Panc1 (cell line): ENCODE measurements around the gene ATP5PB. TPM values are rescaled to one million over a fixed set of nuclear protein-coding genes. Genes with fewer than 3 reads are reported as not detected.

Experiments
- ATAC-seq: fragments of 200-7000 bp; cut with Tn5 transposase; 2 replicates; pipeline ENCODE4 v1.9.1; 2020; ENCODE audit warnings: mild to moderate bottlenecking, moderate library complexity
- BruUV-seq: library from RNA; stranded (reverse); fragments of 400-500 nt; replicated peaks from 2 replicates; lab custom pipeline; 2021; lab: Mats Ljungman, UMichigan
- CTCF ChIA-PET: fragments of 300-600 bp; sonication (Branson Sonifier 250); formaldehyde crosslinking; loops from one replicate; lab custom pipeline; 2022; ENCODE audit warnings: antibody characterized with exemption; lab: Charles Lee
- POLR2A ChIA-PET: fragments of 300-600 bp; sonication (Branson Sonifier 250); formaldehyde crosslinking; loops from one replicate; lab custom pipeline; 2022; ENCODE audit warnings: antibody characterized with exemption; lab: Charles Lee
- DNase-seq: peaks from one replicate; pipeline ENCODE4 v3.0.0-alpha.2; 2010; ENCODE audit warnings: low read depth, low spot score
- H3K27ac ChIP-seq: 2 replicates; pipeline ENCODE4 v1.5.1; 2011; ENCODE audit warnings: mild to moderate bottlenecking, low read length, inconsistent platforms
- H3K27me3 ChIP-seq: fragments of 200-500 bp; sonication (Bioruptor generic); 2 replicates; pipeline ENCODE4 v1.6.0; 2014; ENCODE audit warnings: low read length, inconsistent platforms; ENCODE audit not compliant: control insufficient read depth, insufficient read depth
- H3K36me3 ChIP-seq: fragments of 200-500 bp; sonication (Bioruptor generic); 2 replicates; pipeline ENCODE4 v1.5.1; 2014; ENCODE audit warnings: inconsistent platforms, mild to moderate bottlenecking, low read length, moderate library complexity; ENCODE audit not compliant: control insufficient read depth, insufficient read depth
- H3K4me1 ChIP-seq: 2 replicates; pipeline ENCODE4 v1.5.1; 2011; ENCODE audit warnings: inconsistent platforms, mild to moderate bottlenecking, low read length, moderate library complexity; ENCODE audit not compliant: control insufficient read depth, insufficient read depth
- H3K4me3 ChIP-seq, 2 experiments: 2 replicates each; pipeline ENCODE4 v1.5.1; 2011 to 2012; ENCODE audit warnings: low read depth in 2 of 2, low read length in 2 of 2, mild to moderate bottlenecking in 2 of 2, inconsistent platforms in 1 of 2, moderate library complexity in 1 of 2
- H3K9me3 ChIP-seq: fragments of 200-500 bp; sonication (Bioruptor generic); 2 replicates; pipeline ENCODE4 v1.5.1; 2014; ENCODE audit warnings: low read depth, mild to moderate bottlenecking, inconsistent platforms, low read length, moderate library complexity; ENCODE audit not compliant: control insufficient read depth, insufficient read depth
- POLR2AphosphoS5 ChIP-seq: IDR thresholded peaks from 2 replicates; pipeline ENCODE4 v1.6.1; 2012; ENCODE audit warnings: mild to moderate bottlenecking, low read depth, low read length, moderate library complexity
- SIN3A ChIP-seq: IDR thresholded peaks from 2 replicates; pipeline ENCODE4 v1.6.1; 2012; ENCODE audit warnings: low read depth, mild to moderate bottlenecking, low read length, moderate library complexity, borderline replicate concordance; ENCODE audit not compliant: insufficient read depth
- TCF7L2 ChIP-seq: IDR thresholded peaks from 2 replicates; pipeline ENCODE4 v1.6.1; 2011; ENCODE audit warnings: mild to moderate bottlenecking, low read depth, low read length, inconsistent platforms
- in situ Hi-C: cut with HindIII; loops from 2 replicates; pipeline ENCODE4 v1.10.0; 2016; ENCODE audit warnings: low sequenced_read_pairs, low pct_unique_long_range_greater_than_20kb
- intact Hi-C: fragments of 100-400 bp; cut with micrococcal nuclease; formaldehyde crosslinking; loops from one replicate; pipeline ENCODE4 v1.10.0; 2022; ENCODE audit not compliant: unreplicated experiment
- total RNA-seq: library from RNA; stranded (reverse); gene quantifications from one replicate; pipeline ENCODE4 v1.2.1, GENCODE V29; 2021; ENCODE audit not compliant: unreplicated experiment
- TF ChIP-seq, protein P1 (sequence below), 2 experiments: IDR thresholded peaks; 2 replicates each; pipeline ENCODE4 v1.6.1; 2011 to 2012; ENCODE audit warnings: low read depth in 2 of 2, control low read depth in 1 of 2, low read length in 1 of 2, mild to moderate bottlenecking in 1 of 2, moderate library complexity in 1 of 2; ENCODE audit not compliant: insufficient read depth in 1 of 2
- TF ChIP-seq, protein P2 (sequence below): fragments of 450-650 bp; IDR thresholded peaks from 2 replicates; pipeline ENCODE4 v1.5.1; 2017; ENCODE audit warnings: mild to moderate bottlenecking

ATP5PB gene
- total RNA-seq, 1 experiment from 2014 or later: 178 TPM

DNA sequence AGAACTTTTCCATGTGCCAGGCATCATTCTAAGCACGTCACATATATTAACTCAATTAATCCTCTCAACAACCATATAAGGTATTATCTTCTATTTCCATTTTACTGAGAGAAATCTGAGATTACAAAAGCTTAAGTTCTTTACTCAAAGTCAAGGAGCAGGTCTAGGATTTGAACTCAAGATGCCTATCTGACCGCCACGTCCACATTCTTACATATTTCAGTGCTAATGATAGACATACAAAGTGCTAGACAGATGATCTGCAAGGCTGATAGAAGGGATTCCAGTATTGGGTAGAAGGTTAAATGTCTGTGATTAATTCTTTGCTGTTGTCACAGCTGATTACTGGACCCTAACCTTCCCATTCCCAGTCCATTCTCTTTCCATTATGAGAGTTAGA, 4.4 kb downstream of the ATP5PB start:
- intact Hi-C loops: no loop called here
- Histone ChIP-seq H3K36me3 (peaks cover 37% of the 10 kb centered on the region), H3K27me3 (no peaks in the 10 kb centered on the region), H3K4me1 (peaks cover 11% of the 10 kb centered on the region), H3K4me3 (no peak overlapping the region), H3K9me3 (no peaks in the 10 kb centered on the region), H3K27ac (no peak overlapping the region)
- ATAC-seq: no peak
- CTCF ChIA-PET: no interaction called here
- TF ChIP-seq, protein P1, sequence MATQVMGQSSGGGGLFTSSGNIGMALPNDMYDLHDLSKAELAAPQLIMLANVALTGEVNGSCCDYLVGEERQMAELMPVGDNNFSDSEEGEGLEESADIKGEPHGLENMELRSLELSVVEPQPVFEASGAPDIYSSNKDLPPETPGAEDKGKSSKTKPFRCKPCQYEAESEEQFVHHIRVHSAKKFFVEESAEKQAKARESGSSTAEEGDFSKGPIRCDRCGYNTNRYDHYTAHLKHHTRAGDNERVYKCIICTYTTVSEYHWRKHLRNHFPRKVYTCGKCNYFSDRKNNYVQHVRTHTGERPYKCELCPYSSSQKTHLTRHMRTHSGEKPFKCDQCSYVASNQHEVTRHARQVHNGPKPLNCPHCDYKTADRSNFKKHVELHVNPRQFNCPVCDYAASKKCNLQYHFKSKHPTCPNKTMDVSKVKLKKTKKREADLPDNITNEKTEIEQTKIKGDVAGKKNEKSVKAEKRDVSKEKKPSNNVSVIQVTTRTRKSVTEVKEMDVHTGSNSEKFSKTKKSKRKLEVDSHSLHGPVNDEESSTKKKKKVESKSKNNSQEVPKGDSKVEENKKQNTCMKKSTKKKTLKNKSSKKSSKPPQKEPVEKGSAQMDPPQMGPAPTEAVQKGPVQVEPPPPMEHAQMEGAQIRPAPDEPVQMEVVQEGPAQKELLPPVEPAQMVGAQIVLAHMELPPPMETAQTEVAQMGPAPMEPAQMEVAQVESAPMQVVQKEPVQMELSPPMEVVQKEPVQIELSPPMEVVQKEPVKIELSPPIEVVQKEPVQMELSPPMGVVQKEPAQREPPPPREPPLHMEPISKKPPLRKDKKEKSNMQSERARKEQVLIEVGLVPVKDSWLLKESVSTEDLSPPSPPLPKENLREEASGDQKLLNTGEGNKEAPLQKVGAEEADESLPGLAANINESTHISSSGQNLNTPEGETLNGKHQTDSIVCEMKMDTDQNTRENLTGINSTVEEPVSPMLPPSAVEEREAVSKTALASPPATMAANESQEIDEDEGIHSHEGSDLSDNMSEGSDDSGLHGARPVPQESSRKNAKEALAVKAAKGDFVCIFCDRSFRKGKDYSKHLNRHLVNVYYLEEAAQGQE (IDR thresholded peaks at IDR 0.05; ENCODE audit: insufficient read depth in 1 of 2, low read depth in 2 of 2, low read length in 1 of 2): no peak
- TF ChIP-seq TCF7L2: no peak
- no peak for TF ChIP-seq SIN3A
- no peak for TF ChIP-seq POLR2AphosphoS5
- TF ChIP-seq, protein P2, sequence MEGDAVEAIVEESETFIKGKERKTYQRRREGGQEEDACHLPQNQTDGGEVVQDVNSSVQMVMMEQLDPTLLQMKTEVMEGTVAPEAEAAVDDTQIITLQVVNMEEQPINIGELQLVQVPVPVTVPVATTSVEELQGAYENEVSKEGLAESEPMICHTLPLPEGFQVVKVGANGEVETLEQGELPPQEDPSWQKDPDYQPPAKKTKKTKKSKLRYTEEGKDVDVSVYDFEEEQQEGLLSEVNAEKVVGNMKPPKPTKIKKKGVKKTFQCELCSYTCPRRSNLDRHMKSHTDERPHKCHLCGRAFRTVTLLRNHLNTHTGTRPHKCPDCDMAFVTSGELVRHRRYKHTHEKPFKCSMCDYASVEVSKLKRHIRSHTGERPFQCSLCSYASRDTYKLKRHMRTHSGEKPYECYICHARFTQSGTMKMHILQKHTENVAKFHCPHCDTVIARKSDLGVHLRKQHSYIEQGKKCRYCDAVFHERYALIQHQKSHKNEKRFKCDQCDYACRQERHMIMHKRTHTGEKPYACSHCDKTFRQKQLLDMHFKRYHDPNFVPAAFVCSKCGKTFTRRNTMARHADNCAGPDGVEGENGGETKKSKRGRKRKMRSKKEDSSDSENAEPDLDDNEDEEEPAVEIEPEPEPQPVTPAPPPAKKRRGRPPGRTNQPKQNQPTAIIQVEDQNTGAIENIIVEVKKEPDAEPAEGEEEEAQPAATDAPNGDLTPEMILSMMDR: no peak
- BruUV-seq: no TSS peak
- no peak for DNase-seq
- in situ Hi-C loops: no loop called here
- POLR2A ChIA-PET: interaction anchor here (0.5 to 0.9 kb wide), 2 partner anchors 315 to 444 kb away, joined by 4 to 9 read pairs; no protein-coding TSS in a partner anchor

GRCh38 chr1:111454859-111455641, 5.8 kb downstream of the ATP5PB start:
- ChIA-PET POLR2A (no interaction called here), CTCF (no interaction called here)
- Histone ChIP-seq H3K36me3 (peaks cover 34% of the 10 kb centered on the region), H3K4me1 (peaks cover 10% of the 10 kb centered on the region), H3K9me3 (no peaks in the 10 kb centered on the region), H3K27ac (no peak overlapping the region), H3K27me3 (no peaks in the 10 kb centered on the region), H3K4me3 (no peak overlapping the region)
- intact Hi-C loops (no loop called here), in situ Hi-C loops (no loop called here)
- ATAC-seq (no peak), DNase-seq (no peak)
- no TSS peak for BruUV-seq
- TF ChIP-seq SIN3A: no peak

DNA sequence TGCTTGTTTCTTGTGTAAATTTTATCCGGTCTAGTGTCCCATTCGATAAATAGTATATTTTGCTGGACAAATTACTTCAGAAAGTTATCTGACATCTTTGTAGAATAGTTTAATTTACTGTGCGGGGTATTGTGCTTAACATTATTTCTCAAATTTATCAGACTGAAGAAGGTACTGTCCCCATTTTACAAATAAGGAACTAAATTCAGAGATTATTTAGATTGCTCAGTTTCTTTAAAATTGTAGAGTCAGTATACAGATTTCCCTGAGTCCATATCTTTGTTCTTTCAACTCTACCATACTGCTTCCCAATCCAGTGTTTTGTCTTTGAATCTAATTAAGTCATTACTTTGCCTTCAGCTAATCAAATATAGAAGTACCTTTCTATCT, 6.4 kb downstream of the ATP5PB start:
- BruUV-seq: no TSS peak
- in situ Hi-C loops: no loop called here
- Histone ChIP-seq H3K9me3 (no peaks in the 10 kb centered on the region), H3K27ac (no peak overlapping the region), H3K4me1 (peaks cover 6% of the 10 kb centered on the region), H3K36me3 (peaks cover 34% of the 10 kb centered on the region), H3K27me3 (no peaks in the 10 kb centered on the region), H3K4me3 (no peak overlapping the region)
- DNase-seq (no peak), ATAC-seq (no peak)
- intact Hi-C loops: no loop called here
- CTCF ChIA-PET: no interaction called here
- POLR2A ChIA-PET: no interaction called here
- TF ChIP-seq, protein P1 (IDR thresholded peaks at IDR 0.05; ENCODE audit: insufficient read depth in 1 of 2, low read depth in 2 of 2, low read length in 1 of 2): no peak
- TF ChIP-seq, protein P2: no peak
- no peak for TF ChIP-seq TCF7L2
- no peak for TF ChIP-seq SIN3A
